GOT3 (cell line): ENCODE data around the gene JHY.

ENCODE experiments used
- DNase-seq: peaks from one replicate; lab custom pipeline; 2025; ENCODE audit warnings: mixed read lengths; lab: John Stamatoyannopoulos, UW

JHY gene

GRCh38 chr11:122871302-122871701, 11.3 kb upstream of the JHY start:
- no peak for DNase-seq

- DNase-seq = no peak
These were observed 10.5 kb upstream of the JHY start for GRCh38 chr11:122872046-122872445.

- DNase-seq = no peak
These were observed 7.6 kb upstream of the JHY start for GRCh38 chr11:122874991-122875390.

- DNase-seq = no peak
These were observed 4.8 kb upstream of the JHY start for GRCh38 chr11:122877732-122878131.

GRCh38 chr11:122879785-122880184, 2.8 kb upstream of the JHY start:
- no peak for DNase-seq

- DNase-seq = no peak
These were observed 492 bp downstream of the JHY start for GRCh38 chr11:122882857-122883645.

DNA sequence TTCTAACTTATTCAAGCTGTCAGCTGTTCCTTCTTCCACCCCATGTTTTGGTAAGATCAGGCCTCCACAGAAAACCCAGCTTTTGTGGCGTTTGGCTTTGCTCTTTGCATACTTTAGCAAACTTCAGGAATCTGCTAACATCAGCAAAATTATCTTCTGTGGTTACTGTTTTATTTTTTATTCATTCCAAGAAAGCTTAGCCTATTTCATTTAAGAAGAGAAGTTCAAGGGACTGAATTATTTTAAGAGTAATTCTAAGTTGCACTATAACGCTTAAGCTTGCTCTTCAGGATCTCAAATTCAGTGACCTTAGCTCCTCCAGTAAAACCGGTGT, 1.1 kb downstream of the JHY start:
- no peak for DNase-seq

DNA sequence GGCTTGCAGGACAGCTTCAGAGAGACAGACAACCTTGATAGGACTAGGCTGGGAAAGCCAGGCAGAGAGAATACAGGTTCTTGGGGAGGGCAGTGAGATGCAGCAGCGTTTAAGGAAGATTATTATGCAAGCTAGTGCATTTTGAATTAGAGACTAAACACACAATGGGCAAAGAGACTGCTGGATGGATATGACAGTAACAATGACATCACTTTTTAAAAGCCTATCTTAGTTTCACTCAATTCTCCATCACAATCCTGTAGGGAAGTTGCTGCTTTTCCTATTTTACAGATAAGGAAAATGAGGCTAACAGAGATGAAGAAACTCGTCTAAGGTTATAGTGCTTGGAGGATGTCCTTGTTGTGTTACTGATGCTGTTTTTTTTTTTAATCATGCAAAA, 5.6 kb downstream of the JHY start:
- no peak for DNase-seq

GRCh38 chr11:122893131-122893530, 10.6 kb downstream of the JHY start:
- DNase-seq = no peak

DNA sequence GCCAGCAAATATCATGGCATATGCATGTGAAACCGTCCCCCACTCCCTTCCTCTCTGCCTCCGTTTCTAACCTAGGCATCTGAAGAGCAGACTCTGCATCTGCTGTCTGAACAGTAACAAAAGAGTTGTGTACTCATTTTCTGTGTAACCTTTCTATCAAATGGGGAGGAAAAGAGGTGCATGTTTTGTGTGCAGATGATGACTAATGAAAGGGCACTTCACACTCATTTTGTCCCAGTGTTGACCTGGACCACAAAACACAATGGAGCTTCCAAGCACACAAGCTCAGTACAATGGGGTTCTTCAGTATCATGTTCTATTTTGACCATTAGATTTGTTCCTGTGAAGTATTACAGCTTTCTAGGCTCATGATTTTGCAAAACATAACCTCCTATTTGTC, 13.0 kb downstream of the JHY start:
- DNase-seq = no peak

DNA sequence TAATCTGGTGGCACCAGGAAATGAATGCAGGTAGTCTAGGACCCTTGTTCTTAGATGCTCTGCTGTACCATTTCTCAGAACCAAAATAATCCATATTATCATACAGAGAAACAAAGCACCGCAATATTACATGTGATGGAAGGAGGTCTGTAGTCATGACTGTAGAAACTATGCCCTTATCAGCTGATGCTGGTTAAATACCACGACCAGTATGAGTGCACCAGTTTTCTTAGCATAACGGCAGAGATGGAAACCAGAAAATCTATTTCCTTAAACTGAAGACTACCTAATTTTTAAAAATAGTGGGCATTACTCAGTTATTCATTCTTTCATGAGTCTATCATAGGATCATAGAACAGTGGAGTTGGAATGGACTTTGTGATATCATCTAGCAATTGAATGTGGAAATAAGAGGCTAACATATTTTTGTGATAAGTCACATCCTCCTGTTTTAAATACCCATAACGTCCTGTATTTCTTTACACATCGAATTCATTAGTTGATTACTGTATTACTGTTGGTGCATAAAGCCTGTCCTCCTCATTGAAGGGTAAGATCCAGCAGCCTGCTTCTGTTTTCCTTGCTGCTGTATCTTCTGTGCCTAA, 15.1 kb downstream of the JHY start:
- DNase-seq = no peak

DNA sequence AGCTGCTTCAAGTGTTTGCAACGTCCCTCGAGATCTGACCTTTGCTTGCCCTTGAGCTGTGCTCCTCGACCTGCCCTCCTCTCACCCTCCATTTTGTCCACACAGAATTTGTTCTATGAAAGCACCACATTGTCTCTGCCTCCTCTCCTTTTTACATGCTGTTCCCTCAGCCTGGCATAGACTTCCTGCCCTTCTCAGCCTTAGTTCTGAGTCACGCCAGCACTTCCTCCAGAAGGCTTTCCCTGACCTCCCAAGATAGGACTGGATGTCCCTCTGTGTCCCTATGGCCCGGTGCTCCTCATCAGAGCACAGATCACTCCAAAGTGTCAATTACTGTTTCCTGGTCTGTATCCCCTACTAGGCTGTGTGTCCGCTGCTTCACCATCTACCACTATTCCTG, 16.2 kb downstream of the JHY start:
- no peak for DNase-seq

DNA sequence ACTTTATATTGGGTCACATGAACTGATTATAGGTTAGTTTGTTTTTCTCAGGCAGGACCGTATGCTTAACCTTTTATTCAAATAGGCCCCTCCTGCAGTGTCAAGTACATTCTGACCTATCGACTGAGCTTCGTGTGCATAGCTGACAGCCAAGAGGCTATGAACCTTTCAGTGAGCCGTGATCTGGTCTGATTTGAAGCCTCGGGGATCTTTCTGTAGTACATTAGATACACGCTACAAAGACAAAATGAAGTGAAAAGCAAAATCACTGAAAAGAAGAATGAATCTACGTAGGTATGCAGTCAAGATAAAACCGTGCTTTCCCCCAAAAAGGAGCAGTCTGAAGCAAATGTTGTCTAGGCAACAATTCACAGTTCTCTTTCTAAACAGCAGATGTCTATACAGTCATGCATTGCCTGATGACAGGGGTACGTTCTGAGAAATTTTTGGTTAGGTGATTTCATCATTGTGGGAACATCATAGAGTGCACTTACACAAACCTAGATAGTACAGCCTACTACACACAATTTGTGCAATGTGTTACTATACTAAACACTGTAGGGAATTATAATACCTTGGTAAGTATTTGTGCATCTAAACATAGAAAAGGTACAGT, 18.1 kb downstream of the JHY start:
- DNase-seq = no peak

DNA sequence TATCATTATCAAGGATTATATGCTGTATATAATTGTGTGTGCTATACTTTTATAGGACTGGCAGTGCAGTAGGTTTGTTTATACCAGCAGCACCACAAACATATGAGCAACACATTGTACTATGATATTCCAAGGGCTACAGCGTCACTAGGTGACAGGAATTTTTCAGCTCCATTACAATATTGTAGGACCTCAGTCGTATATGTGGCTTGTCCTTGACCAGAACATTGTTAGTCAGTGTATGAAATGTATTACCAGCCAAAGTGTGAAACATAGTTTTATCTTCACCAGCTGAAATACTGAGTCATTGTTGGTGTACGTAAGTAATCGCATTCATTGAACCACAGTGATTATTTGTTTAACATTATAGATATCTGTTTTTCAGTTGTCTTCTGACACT, 20.4 kb downstream of the JHY start:
- DNase-seq = no peak

GRCh38 chr11:122910775-122911174, 28.2 kb downstream of the JHY start:
- no peak for DNase-seq

GRCh38 chr11:122917311-122917710, 34.8 kb downstream of the JHY start:
- no peak for DNase-seq

DNA sequence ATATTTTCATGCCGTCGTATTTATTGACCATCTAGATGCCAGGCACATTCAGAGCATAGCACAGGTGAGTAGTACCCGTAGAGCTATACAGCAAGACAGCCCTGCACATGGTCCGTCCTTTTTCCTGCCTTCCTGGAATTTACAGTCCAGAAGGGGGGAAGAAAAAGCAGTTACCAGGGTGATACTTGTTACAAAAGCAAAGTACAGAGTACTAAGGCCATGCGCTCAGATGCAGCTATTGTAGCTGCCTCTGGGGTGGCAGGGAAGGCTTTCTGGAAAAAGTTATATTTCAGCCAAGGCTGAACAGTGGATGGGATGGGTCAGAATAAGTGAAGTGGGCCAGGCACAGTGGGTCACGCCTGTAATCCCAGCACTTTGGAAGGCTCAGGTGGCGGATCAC, 36.2 kb downstream of the JHY start:
- no peak for DNase-seq

GRCh38 chr11:122920579-122920978, 38.0 kb downstream of the JHY start:
- no peak for DNase-seq

DNA sequence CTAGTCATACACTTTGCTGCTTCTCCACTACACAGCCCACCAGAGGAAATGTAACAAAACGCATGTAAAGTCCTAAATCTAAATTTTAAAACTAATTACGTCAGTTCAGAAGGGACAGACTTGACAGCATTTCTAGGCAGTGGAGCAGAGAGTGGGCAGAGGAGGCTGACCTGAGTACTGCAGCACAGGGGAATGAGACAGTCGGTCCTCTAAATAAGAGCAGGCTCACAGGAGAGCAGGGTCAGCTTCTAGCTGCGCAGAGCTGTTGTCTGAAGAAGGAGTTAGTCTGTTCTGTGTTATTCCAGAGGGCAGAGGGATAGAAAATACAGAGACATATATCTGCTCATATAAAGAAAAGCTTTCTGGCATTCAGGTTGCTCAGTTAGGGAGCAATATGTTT, 40.3 kb downstream of the JHY start:
- DNase-seq = no peak

GRCh38 chr11:122923302-122923701, 40.7 kb downstream of the JHY start:
- DNase-seq = no peak

- DNase-seq = no peak
These were observed 49.0 kb downstream of the JHY start for GRCh38 chr11:122931510-122931909.

GRCh38 chr11:122933416-122933815, 50.9 kb downstream of the JHY start:
- DNase-seq = no peak

DNA sequence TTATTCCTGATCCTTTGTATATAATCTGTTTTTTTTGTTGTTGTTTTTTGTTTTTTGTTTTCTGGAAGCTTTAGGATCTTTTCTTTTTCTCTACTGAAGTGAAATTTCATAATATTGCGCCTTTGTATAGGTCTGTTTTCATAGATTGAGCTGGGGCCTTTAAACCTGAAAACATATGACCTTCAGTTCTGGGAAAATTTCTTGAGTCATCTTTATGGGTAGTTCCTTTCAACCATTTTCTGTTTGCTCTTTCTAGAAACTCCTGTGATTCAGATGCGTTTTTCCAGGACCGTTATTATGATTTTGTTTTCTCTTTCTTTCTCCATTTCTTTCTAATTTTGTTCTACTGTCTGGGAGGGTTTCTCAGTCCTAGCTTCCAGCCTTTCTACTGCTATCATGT, 55.4 kb downstream of the JHY start:
- DNase-seq = no peak

- no peak for DNase-seq
These were observed 56.0 kb downstream of the JHY start for GRCh38 chr11:122938557-122938956.
